ENCODE results near the gene EXOC6B. TPM values are rescaled to one million over a fixed set of nuclear protein-coding genes. Genes with fewer than 3 reads are reported as not detected.

EXOC6B gene
- total RNA-seq, 1 donor from 2014 or later = 45.6 TPM

- no peaks in the 10 kb centered on the region for H3K9me3 Mint-ChIP-seq (ENCODE audit: unreplicated experiment)
- TF ChIP-seq, protein P1, sequence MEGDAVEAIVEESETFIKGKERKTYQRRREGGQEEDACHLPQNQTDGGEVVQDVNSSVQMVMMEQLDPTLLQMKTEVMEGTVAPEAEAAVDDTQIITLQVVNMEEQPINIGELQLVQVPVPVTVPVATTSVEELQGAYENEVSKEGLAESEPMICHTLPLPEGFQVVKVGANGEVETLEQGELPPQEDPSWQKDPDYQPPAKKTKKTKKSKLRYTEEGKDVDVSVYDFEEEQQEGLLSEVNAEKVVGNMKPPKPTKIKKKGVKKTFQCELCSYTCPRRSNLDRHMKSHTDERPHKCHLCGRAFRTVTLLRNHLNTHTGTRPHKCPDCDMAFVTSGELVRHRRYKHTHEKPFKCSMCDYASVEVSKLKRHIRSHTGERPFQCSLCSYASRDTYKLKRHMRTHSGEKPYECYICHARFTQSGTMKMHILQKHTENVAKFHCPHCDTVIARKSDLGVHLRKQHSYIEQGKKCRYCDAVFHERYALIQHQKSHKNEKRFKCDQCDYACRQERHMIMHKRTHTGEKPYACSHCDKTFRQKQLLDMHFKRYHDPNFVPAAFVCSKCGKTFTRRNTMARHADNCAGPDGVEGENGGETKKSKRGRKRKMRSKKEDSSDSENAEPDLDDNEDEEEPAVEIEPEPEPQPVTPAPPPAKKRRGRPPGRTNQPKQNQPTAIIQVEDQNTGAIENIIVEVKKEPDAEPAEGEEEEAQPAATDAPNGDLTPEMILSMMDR (IDR thresholded peaks at IDR 0.05; ENCODE audit: unreplicated experiment) = no peak
- no peak overlapping the region for H3K4me3 Mint-ChIP-seq (ENCODE audit: unreplicated experiment)
- DNase-seq (ENCODE audit: low spot score) = no peak
- H3K27ac Mint-ChIP-seq (ENCODE audit: unreplicated experiment) = no peak overlapping the region
- peaks cover 7% of the 10 kb centered on the region for H3K36me3 Mint-ChIP-seq (ENCODE audit: low read depth, unreplicated experiment)
- H3K4me1 Mint-ChIP-seq (ENCODE audit: unreplicated experiment) = no peaks in the 10 kb centered on the region
- H3K27me3 Mint-ChIP-seq (ENCODE audit: unreplicated experiment) = no peaks in the 10 kb centered on the region
Observed at GRCh38 chr2:72378753-72379348, 447.0 kb downstream of the EXOC6B start.

DNA sequence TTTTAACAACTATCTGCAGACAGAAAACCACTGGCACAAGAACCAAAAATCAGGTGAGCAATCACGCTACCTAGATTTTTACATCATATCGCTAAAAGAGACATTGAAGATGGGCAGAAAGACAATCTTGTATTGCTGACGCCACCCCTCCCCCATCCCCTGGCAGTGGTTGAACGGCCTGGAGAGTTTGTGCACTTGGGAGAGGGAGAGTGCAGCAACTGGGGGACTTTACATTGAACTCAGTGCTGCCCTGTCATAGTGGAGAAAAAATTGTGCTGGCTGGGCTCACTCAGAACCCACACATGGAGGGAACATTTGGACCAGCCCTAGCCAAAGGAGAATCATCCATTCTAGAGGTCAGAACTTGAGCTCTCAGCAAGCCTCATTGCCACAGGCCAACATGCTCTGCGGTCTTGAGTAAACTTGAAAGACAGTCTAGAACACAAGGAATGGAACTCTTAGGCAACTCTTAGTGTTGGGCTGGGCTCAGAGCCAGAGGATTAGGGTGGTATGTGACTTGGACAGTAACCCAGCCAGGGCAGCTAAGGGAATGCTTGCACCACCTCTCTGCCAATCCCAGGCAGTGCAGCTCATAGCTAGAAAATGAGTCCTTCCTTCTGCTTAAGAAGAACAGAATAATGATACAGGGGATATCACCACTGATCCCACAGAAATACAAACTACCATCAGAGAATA, 458.2 kb downstream of the EXOC6B start:
- TF ChIP-seq, protein P1 (IDR thresholded peaks at IDR 0.05; ENCODE audit: unreplicated experiment) = no peak
- no peak overlapping the region for H3K27ac Mint-ChIP-seq (ENCODE audit: unreplicated experiment)
- H3K36me3 Mint-ChIP-seq (ENCODE audit: low read depth, unreplicated experiment) = peaks cover 5% of the 10 kb centered on the region
- peaks cover 2% of the 10 kb centered on the region for H3K27me3 Mint-ChIP-seq (ENCODE audit: unreplicated experiment)
- no peak for DNase-seq (ENCODE audit: low spot score)
- H3K4me3 Mint-ChIP-seq (ENCODE audit: unreplicated experiment) = no peak overlapping the region
- H3K4me1 Mint-ChIP-seq (ENCODE audit: unreplicated experiment) = no peaks in the 10 kb centered on the region
- no peaks in the 10 kb centered on the region for H3K9me3 Mint-ChIP-seq (ENCODE audit: unreplicated experiment)

DNA sequence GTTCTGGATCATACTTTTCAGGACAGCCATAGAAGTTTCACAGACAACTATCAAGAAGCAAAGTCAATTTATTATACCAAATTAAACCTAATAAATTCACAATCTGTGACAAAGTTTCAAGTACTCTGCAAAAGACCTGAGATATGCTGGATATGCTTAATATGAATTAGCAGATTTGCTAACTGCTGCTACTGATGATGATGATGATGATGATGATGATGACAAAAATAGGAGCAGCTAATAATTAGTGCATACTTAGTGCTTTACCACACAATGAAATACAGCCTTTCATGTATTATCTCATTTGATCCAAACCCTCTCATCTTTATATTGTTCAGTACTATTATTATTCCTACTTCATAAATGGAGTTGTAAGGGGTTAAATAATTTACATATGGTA, 462.4 kb downstream of the EXOC6B start:
- TF ChIP-seq, protein P1 (IDR thresholded peaks at IDR 0.05; ENCODE audit: unreplicated experiment) = no peak
- Mint-ChIP-seq H3K27ac (ENCODE audit: unreplicated experiment) (no peak overlapping the region), H3K27me3 (ENCODE audit: unreplicated experiment) (no peaks in the 10 kb centered on the region), H3K4me3 (ENCODE audit: unreplicated experiment) (no peak overlapping the region), H3K36me3 (ENCODE audit: low read depth, unreplicated experiment) (peaks cover 3% of the 10 kb centered on the region), H3K9me3 (ENCODE audit: unreplicated experiment) (no peaks in the 10 kb centered on the region), H3K4me1 (ENCODE audit: unreplicated experiment) (no peaks in the 10 kb centered on the region)
- DNase-seq (ENCODE audit: low spot score) = no peak

DNA sequence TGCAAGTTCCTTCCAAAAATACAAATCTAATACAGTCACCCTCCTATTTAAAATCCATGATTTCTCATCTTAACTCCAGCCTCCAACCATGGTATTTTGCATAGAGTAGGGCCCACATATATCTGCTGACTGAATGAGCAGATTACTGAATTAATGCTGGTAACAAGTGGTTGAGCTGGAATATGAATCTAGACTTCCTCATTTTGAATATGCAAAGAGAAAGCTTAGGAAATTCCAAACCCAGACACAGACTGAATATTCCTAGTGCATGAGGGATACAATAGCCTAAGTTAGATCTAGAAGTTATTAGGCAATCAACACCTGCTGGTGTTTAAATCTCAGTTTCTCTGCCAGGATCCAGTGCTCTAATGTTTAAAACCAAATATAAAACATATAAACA, 463.1 kb downstream of the EXOC6B start:
- no peak overlapping the region for H3K27ac Mint-ChIP-seq (ENCODE audit: unreplicated experiment)
- DNase-seq (ENCODE audit: low spot score) = no peak
- no peaks in the 10 kb centered on the region for H3K9me3 Mint-ChIP-seq (ENCODE audit: unreplicated experiment)
- H3K27me3 Mint-ChIP-seq (ENCODE audit: unreplicated experiment) = no peaks in the 10 kb centered on the region
- peaks cover 3% of the 10 kb centered on the region for H3K36me3 Mint-ChIP-seq (ENCODE audit: low read depth, unreplicated experiment)
- no peak overlapping the region for H3K4me3 Mint-ChIP-seq (ENCODE audit: unreplicated experiment)
- H3K4me1 Mint-ChIP-seq (ENCODE audit: unreplicated experiment) = no peaks in the 10 kb centered on the region
- TF ChIP-seq, protein P1 (IDR thresholded peaks at IDR 0.05; ENCODE audit: unreplicated experiment) = no peak

- Mint-ChIP-seq H3K9me3 (ENCODE audit: unreplicated experiment) (no peaks in the 10 kb centered on the region), H3K4me1 (ENCODE audit: unreplicated experiment) (no peaks in the 10 kb centered on the region), H3K4me3 (ENCODE audit: unreplicated experiment) (no peak overlapping the region), H3K27ac (ENCODE audit: unreplicated experiment) (no peak overlapping the region), H3K36me3 (ENCODE audit: low read depth, unreplicated experiment) (peaks cover 3% of the 10 kb centered on the region), H3K27me3 (ENCODE audit: unreplicated experiment) (no peaks in the 10 kb centered on the region)
- TF ChIP-seq, protein P1 (IDR thresholded peaks at IDR 0.05; ENCODE audit: unreplicated experiment) = no peak
- DNase-seq (ENCODE audit: low spot score) = no peak
Observed at GRCh38 chr2:72361521-72361920, 464.3 kb downstream of the EXOC6B start.
